ENCODE measurements around the gene PRKCE.
"Not testable (repeated sequence)": the region's sequence is repeated elsewhere in the genome, so short reads cannot be mapped to it uniquely, and the experiment has no call there.

Gene PRKCE

GRCh38 chr2:45895241-45895861, 243.9 kb downstream of the PRKCE start:
- DNase-seq, result no peak

- DNase-seq, result no peak
Measured at GRCh38 chr2:45896311-45896710, 244.8 kb downstream of the PRKCE start.

- DNase-seq, result no peak
Measured at GRCh38 chr2:45897842-45898241, 246.4 kb downstream of the PRKCE start.

- DNase-seq, result no peak
Measured at GRCh38 chr2:45898819-45899218, 247.3 kb downstream of the PRKCE start.

- DNase-seq, result no peak
Measured at GRCh38 chr2:45899926-45900325, 248.5 kb downstream of the PRKCE start.

GRCh38 chr2:45901468-45902032, 250.1 kb downstream of the PRKCE start:
- DNase-seq, result no peak

GRCh38 chr2:45902380-45902779, 250.9 kb downstream of the PRKCE start:
- no peak for DNase-seq

GRCh38 chr2:45902781-45903375, 251.4 kb downstream of the PRKCE start:
- no peak for DNase-seq

GRCh38 chr2:45904267-45904945, 252.9 kb downstream of the PRKCE start:
- no peak for DNase-seq

- DNase-seq, result peak in 1 of 2 experiments; percentile 40
Measured at GRCh38 chr2:45904946-45905631, 253.6 kb downstream of the PRKCE start.

- DNase-seq, result no peak
Measured at GRCh38 chr2:45905632-45905958, 254.1 kb downstream of the PRKCE start.

GRCh38 chr2:45907592-45907991, 256.1 kb downstream of the PRKCE start:
- no peak for DNase-seq

GRCh38 chr2:45908316-45909170, 257.1 kb downstream of the PRKCE start:
- peak in 1 of 2 experiments; percentile 9 for DNase-seq

- peak in 1 of 2 experiments; percentile 17 for DNase-seq
Measured at GRCh38 chr2:45909171-45909565, 257.7 kb downstream of the PRKCE start.

- no peak for DNase-seq
Measured at GRCh38 chr2:45909677-45910191, 258.3 kb downstream of the PRKCE start.

GRCh38 chr2:45910473-45911060, 259.1 kb downstream of the PRKCE start:
- DNase-seq, result peak in 1 of 2 experiments; percentile 43

GRCh38 chr2:45911538-45911937, 260.1 kb downstream of the PRKCE start:
- DNase-seq, result no peak

GRCh38 chr2:45912109-45912508, 260.6 kb downstream of the PRKCE start:
- DNase-seq, result no peak

- DNase-seq, result no peak
Measured at GRCh38 chr2:45913539-45913938, 262.1 kb downstream of the PRKCE start.

- no peak for DNase-seq
Measured at GRCh38 chr2:45915523-45915922, 264.0 kb downstream of the PRKCE start.

GRCh38 chr2:45917561-45918176, 266.2 kb downstream of the PRKCE start:
- not testable (repeated sequence) for DNase-seq

All from NCI-H446 (cell line).